ENCODE measurements around the gene ADRA2B. TPM values are rescaled to one million over a fixed set of nuclear protein-coding genes. Genes with fewer than 3 reads are reported as not detected.

Gene ADRA2B
- total and polyA plus RNA-seq, 4 donors, result 0.26 to 34.0 (median 0.81) TPM; not detected in 1

GRCh38 chr2:96140941-96141623, 24.7 kb upstream of the ADRA2B start:
- ATAC-seq (ENCODE audit: low FRiP score) (no peak), DNase-seq (peak; percentile 23)
- whole genome bisulfite sequencing, 2 donors, result 94 to 95% methylated on average over 13 of the region's 13 CpGs
- H3K27ac ChIP-seq (ENCODE audit: low read depth in 1 of 2, low read length in 2 of 2), result no peak overlapping the region
- H3K4me1 ChIP-seq (ENCODE audit: control insufficient read depth in 1 of 2, insufficient read depth in 2 of 2, low read length in 2 of 2), result no peaks in the 10 kb centered on the region
- H3K27me3 ChIP-seq (ENCODE audit: control insufficient read depth in 1 of 2, insufficient read depth in 2 of 2, low read length in 1 of 2), result no peaks in the 10 kb centered on the region
- no peaks in the 10 kb centered on the region for H3K9me3 ChIP-seq (ENCODE audit: control insufficient read depth, low read length)
- no peaks in the 10 kb centered on the region for H3K36me3 ChIP-seq (ENCODE audit: control insufficient read depth in 1 of 2, insufficient read depth in 2 of 2, low read length in 1 of 2)
- H3K4me3 ChIP-seq (ENCODE audit: low read length in 2 of 2), result no peak overlapping the region
- intact Hi-C loops (cut with DNase I), result loop anchor here in 1 of 2 donors (5.0 to 10.0 kb wide), 2 partner anchors 121 to 364 kb away; partner anchors contain the start of gene NEURL3

GRCh38 chr2:96139181-96139758, 22.9 kb upstream of the ADRA2B start:
- ATAC-seq (ENCODE audit: low FRiP score) (no peak), DNase-seq (peak in 1 of 2 donors; percentile 36)
- intact Hi-C loops (cut with DNase I), result loop anchor here (2.0 to 10.0 kb wide), 3 partner anchors 33 to 366 kb away; partner anchors contain the start of gene NEURL3 (in 1 of the 2)
- Histone ChIP-seq H3K27ac (ENCODE audit: low read depth in 1 of 2, low read length in 2 of 2) (no peak overlapping the region), H3K27me3 (ENCODE audit: control insufficient read depth in 1 of 2, insufficient read depth in 2 of 2, low read length in 1 of 2) (no peaks in the 10 kb centered on the region), H3K9me3 (ENCODE audit: control insufficient read depth, low read length) (no peaks in the 10 kb centered on the region), H3K36me3 (ENCODE audit: control insufficient read depth in 1 of 2, insufficient read depth in 2 of 2, low read length in 1 of 2) (no peaks in the 10 kb centered on the region), H3K4me3 (ENCODE audit: low read length in 2 of 2) (no peak overlapping the region), H3K4me1 (ENCODE audit: control insufficient read depth in 1 of 2, insufficient read depth in 2 of 2, low read length in 2 of 2) (no peaks in the 10 kb centered on the region)
- WGBS, 2 donors, result 91 to 94% methylated on average over 7 of the region's 7 CpGs

- H3K9me3 ChIP-seq (ENCODE audit: control insufficient read depth, low read length), result no peaks in the 10 kb centered on the region
- DNase-seq (peak in 1 of 2 donors; percentile 52), ATAC-seq (ENCODE audit: low FRiP score) (no peak)
- H3K4me3 ChIP-seq (ENCODE audit: low read length in 2 of 2), result no peak within 1 kb of the TSS
- no peaks in the 10 kb centered on the region for H3K36me3 ChIP-seq (ENCODE audit: control insufficient read depth in 1 of 2, insufficient read depth in 2 of 2, low read length in 1 of 2)
- WGBS, 2 donors, result 25 to 32% methylated on average over 15 to 17 of the region's 17 CpGs
- no peak within 1 kb of the TSS for H3K27ac ChIP-seq (ENCODE audit: low read depth in 1 of 2, low read length in 2 of 2)
- H3K27me3 ChIP-seq (ENCODE audit: control insufficient read depth in 1 of 2, insufficient read depth in 2 of 2, low read length in 1 of 2), result no peaks in the 10 kb centered on the region
- H3K4me1 ChIP-seq (ENCODE audit: control insufficient read depth in 1 of 2, insufficient read depth in 2 of 2, low read length in 2 of 2), result no peaks in the 10 kb centered on the region
- intact Hi-C loops (cut with DNase I), result loop anchor here (2.0 to 10.0 kb wide), 3 partner anchors 34 to 366 kb away; partner anchors contain the start of gene NEURL3 (in 1 of the 2)
Observed at GRCh38 chr2:96138179-96139145, 22.1 kb upstream of the ADRA2B start, which contains the start of gene ASTL. Gene ASTL (minus strand): TSS chr2:96138502. CDS start chr2:96138436, 66 bp downstream.

GRCh38 chr2:96137321-96138178, 21.2 kb upstream of the ADRA2B start:
- no peaks in the 10 kb centered on the region for H3K27me3 ChIP-seq (ENCODE audit: control insufficient read depth in 1 of 2, insufficient read depth in 2 of 2, low read length in 1 of 2)
- intact Hi-C loops (cut with DNase I), result loop anchor here (2.0 to 10.0 kb wide), 3 partner anchors 35 to 367 kb away; partner anchors contain the start of gene NEURL3 (in 1 of the 2)
- H3K4me3 ChIP-seq (ENCODE audit: low read length in 2 of 2), result no peak overlapping the region
- H3K27ac ChIP-seq (ENCODE audit: low read depth in 1 of 2, low read length in 2 of 2), result no peak overlapping the region
- H3K9me3 ChIP-seq (ENCODE audit: control insufficient read depth, low read length), result no peaks in the 10 kb centered on the region
- no peak for ATAC-seq (ENCODE audit: low FRiP score)
- H3K4me1 ChIP-seq (ENCODE audit: control insufficient read depth in 1 of 2, insufficient read depth in 2 of 2, low read length in 2 of 2), result no peaks in the 10 kb centered on the region
- 87 to 92% methylated on average over 15 of the region's 15 CpGs for WGBS, 2 donors
- no peaks in the 10 kb centered on the region for H3K36me3 ChIP-seq (ENCODE audit: control insufficient read depth in 1 of 2, insufficient read depth in 2 of 2, low read length in 1 of 2)
- DNase-seq, result peak in 1 of 2 donors; percentile 26

- H3K9me3 ChIP-seq (ENCODE audit: control insufficient read depth, low read length), result no peaks in the 10 kb centered on the region
- DNase-seq (no peak), ATAC-seq (ENCODE audit: low FRiP score) (no peak)
- H3K4me1 ChIP-seq (ENCODE audit: control insufficient read depth in 1 of 2, insufficient read depth in 2 of 2, low read length in 2 of 2), result no peaks in the 10 kb centered on the region
- H3K27ac ChIP-seq (ENCODE audit: low read depth in 1 of 2, low read length in 2 of 2), result no peak overlapping the region
- 89 to 90% methylated on average over 8 of the region's 8 CpGs for WGBS, 2 donors
- no peak overlapping the region for H3K4me3 ChIP-seq (ENCODE audit: low read length in 2 of 2)
- H3K27me3 ChIP-seq (ENCODE audit: control insufficient read depth in 1 of 2, insufficient read depth in 2 of 2, low read length in 1 of 2), result no peaks in the 10 kb centered on the region
- intact Hi-C loops (cut with DNase I), result loop anchor here (5.0 to 10.0 kb wide), 2 partner anchors 36 to 369 kb away; partner anchors contain the start of gene NEURL3 (in 1 of the 2)
- H3K36me3 ChIP-seq (ENCODE audit: control insufficient read depth in 1 of 2, insufficient read depth in 2 of 2, low read length in 1 of 2), result no peaks in the 10 kb centered on the region
Observed at GRCh38 chr2:96136129-96136720, 19.9 kb upstream of the ADRA2B start.

GRCh38 chr2:96135621-96136020, 19.2 kb upstream of the ADRA2B start:
- ATAC-seq (ENCODE audit: low FRiP score), result no peak
- 86 to 89% methylated on average over 5 of the region's 5 CpGs for WGBS, 2 donors
- H3K36me3 ChIP-seq (ENCODE audit: control insufficient read depth in 1 of 2, insufficient read depth in 2 of 2, low read length in 1 of 2), result no peaks in the 10 kb centered on the region
- H3K4me1 ChIP-seq (ENCODE audit: control insufficient read depth in 1 of 2, insufficient read depth in 2 of 2, low read length in 2 of 2), result no peaks in the 10 kb centered on the region
- H3K27ac ChIP-seq (ENCODE audit: low read depth in 1 of 2, low read length in 2 of 2), result no peak overlapping the region
- H3K4me3 ChIP-seq (ENCODE audit: low read length in 2 of 2), result no peak overlapping the region
- H3K27me3 ChIP-seq (ENCODE audit: control insufficient read depth in 1 of 2, insufficient read depth in 2 of 2, low read length in 1 of 2), result no peaks in the 10 kb centered on the region
- intact Hi-C loops (cut with DNase I), result loop anchor here (5.0 to 10.0 kb wide), 2 partner anchors 37 to 369 kb away; partner anchors contain the start of gene NEURL3 (in 1 of the 2)
- H3K9me3 ChIP-seq (ENCODE audit: control insufficient read depth, low read length), result no peaks in the 10 kb centered on the region
- DNase-seq, result no peak

DNA sequence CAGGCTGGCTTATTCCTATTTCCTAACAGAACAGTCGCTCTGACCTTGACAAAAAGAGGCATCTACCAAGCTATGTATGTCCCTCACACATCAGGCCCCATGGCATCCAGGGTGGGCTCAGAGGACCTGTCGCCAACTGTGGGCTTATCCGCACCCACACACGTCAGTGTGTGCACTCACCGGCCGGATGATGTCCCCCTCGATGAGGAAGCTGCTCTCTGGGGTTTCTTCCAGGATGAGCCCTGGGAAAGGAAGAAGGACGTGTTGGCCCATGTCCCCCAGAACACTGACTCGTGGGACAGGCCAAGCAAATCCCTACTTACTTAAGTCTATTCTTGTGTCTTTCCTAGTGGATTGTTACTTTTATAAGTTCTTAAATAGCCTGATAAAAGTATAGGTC, 18.8 kb upstream of the ADRA2B start:
- WGBS, 2 donors, result 90 to 91% methylated on average over 9 of the region's 9 CpGs
- intact Hi-C loops (cut with DNase I), result loop anchor here (5.0 to 10.0 kb wide), 2 partner anchors 37 to 370 kb away; partner anchors contain the start of gene NEURL3 (in 1 of the 2)
- no peaks in the 10 kb centered on the region for H3K4me1 ChIP-seq (ENCODE audit: control insufficient read depth in 1 of 2, insufficient read depth in 2 of 2, low read length in 2 of 2)
- no peaks in the 10 kb centered on the region for H3K27me3 ChIP-seq (ENCODE audit: control insufficient read depth in 1 of 2, insufficient read depth in 2 of 2, low read length in 1 of 2)
- no peak overlapping the region for H3K4me3 ChIP-seq (ENCODE audit: low read length in 2 of 2)
- no peak overlapping the region for H3K27ac ChIP-seq (ENCODE audit: low read depth in 1 of 2, low read length in 2 of 2)
- DNase-seq, result no peak
- H3K9me3 ChIP-seq (ENCODE audit: control insufficient read depth, low read length), result no peaks in the 10 kb centered on the region
- H3K36me3 ChIP-seq (ENCODE audit: control insufficient read depth in 1 of 2, insufficient read depth in 2 of 2, low read length in 1 of 2), result no peaks in the 10 kb centered on the region
- ATAC-seq (ENCODE audit: low FRiP score), result no peak

Data from aorta (tissue), 5 donors.